CD4-positive, alpha-beta T cell treated with Interleukin-1 beta for 1 hour (primary cell): ENCODE results near the gene HDLBP.
"Not testable (repeated sequence)": the region's sequence is repeated elsewhere in the genome, so short reads cannot be mapped to it uniquely, and the experiment has no call there.

Experiments used
- DNase-seq, 2 donors: peaks; one replicate each; pipeline ENCODE4 v3.0.0-alpha.2; 2020 to 2022

Gene HDLBP

GRCh38 chr2:241205086-241205485 is 110.4 kb downstream of the HDLBP start:
- no peak for DNase-seq

- DNase-seq, result no peak
Observed at GRCh38 chr2:241204490-241204889, 111.0 kb downstream of the HDLBP start.

- DNase-seq, result no peak
Observed at GRCh38 chr2:241204010-241204384, 111.5 kb downstream of the HDLBP start.

- no peak for DNase-seq
Observed at GRCh38 chr2:241203218-241204009, 112.1 kb downstream of the HDLBP start.

- DNase-seq, result no peak
Observed at GRCh38 chr2:241202681-241203080, 112.8 kb downstream of the HDLBP start.

- DNase-seq, result no peak
Observed at GRCh38 chr2:241202268-241202585, 113.2 kb downstream of the HDLBP start.

- no peak for DNase-seq
Observed at GRCh38 chr2:241201445-241202267, 113.8 kb downstream of the HDLBP start.

- no peak for DNase-seq
Observed at GRCh38 chr2:241200822-241201395, 114.6 kb downstream of the HDLBP start.

- no peak for DNase-seq
Observed at GRCh38 chr2:241199897-241200821, 115.3 kb downstream of the HDLBP start.

- DNase-seq, result no peak
Observed at GRCh38 chr2:241199286-241199685, 116.2 kb downstream of the HDLBP start.

GRCh38 chr2:241198381-241199279 is 116.8 kb downstream of the HDLBP start:
- DNase-seq, result no peak

- DNase-seq, result no peak
Observed at GRCh38 chr2:241197947-241198346, 117.5 kb downstream of the HDLBP start.

GRCh38 chr2:241197246-241197645 is 118.2 kb downstream of the HDLBP start:
- not testable (repeated sequence) for DNase-seq

GRCh38 chr2:241195506-241196130 is 119.9 kb downstream of the HDLBP start:
- no peak for DNase-seq

GRCh38 chr2:241194811-241195210 is 120.7 kb downstream of the HDLBP start:
- DNase-seq, result no peak

- no peak for DNase-seq
Observed at GRCh38 chr2:241193271-241193670, 122.2 kb downstream of the HDLBP start.

GRCh38 chr2:241191081-241191480 is 124.4 kb downstream of the HDLBP start:
- no peak for DNase-seq

- no peak for DNase-seq
Observed at GRCh38 chr2:241190291-241190981, 125.0 kb downstream of the HDLBP start.

GRCh38 chr2:241189856-241190201 is 125.6 kb downstream of the HDLBP start:
- no peak for DNase-seq

GRCh38 chr2:241189093-241189855 is 126.2 kb downstream of the HDLBP start:
- DNase-seq, result no peak
